MCF 10A (cell line): ENCODE data around the gene WWP2. TPM values are rescaled to one million over a fixed set of nuclear protein-coding genes. Genes with fewer than 3 reads are reported as not detected.
"Not testable (repeated sequence)": the region's sequence is repeated elsewhere in the genome, so short reads cannot be mapped to it uniquely, and the experiment has no call there.

Source experiments
- BruUV-seq: library from RNA; stranded (reverse); fragments of 400-500 nt; replicated peaks from 2 replicates; lab custom pipeline; 2021; lab: Mats Ljungman, UMichigan
- CTCF ChIA-PET: fragments of 300-600 bp; sonication (Branson Sonifier 250); formaldehyde crosslinking; extraction: SDS; loops from one replicate; lab custom pipeline; 2021; ENCODE audit warnings: antibody characterized with exemption, inconsistent platforms; lab: Yijun Ruan, JAX
- POLR2A ChIA-PET: fragments of 300-600, 350-650 bp; sonication (Branson Sonifier 250); formaldehyde crosslinking; extraction: SDS; loops from one replicate; lab custom pipeline; 2020; ENCODE audit warnings: antibody characterized with exemption, inconsistent platforms; lab: Yijun Ruan, JAX
- DNase-seq: peaks from one replicate; pipeline ENCODE4 v3.0.0-alpha.2; 2018; ENCODE audit not compliant: unreplicated experiment
- H3K27ac Mint-ChIP-seq: one replicate; pipeline ENCODE4 v1.8.0; 2022; ENCODE audit warnings: mild to moderate bottlenecking, low read depth, mixed read lengths; ENCODE audit not compliant: unreplicated experiment
- H3K27me3 Mint-ChIP-seq: one replicate; pipeline ENCODE4 v1.8.0; 2022; ENCODE audit warnings: mixed read lengths; ENCODE audit not compliant: insufficient read depth, unreplicated experiment
- H3K36me3 Mint-ChIP-seq: one replicate; pipeline ENCODE4 v1.8.0; 2022; ENCODE audit warnings: mild to moderate bottlenecking, moderate library complexity, mixed read lengths; ENCODE audit not compliant: insufficient read depth, unreplicated experiment
- H3K4me1 Mint-ChIP-seq: one replicate; pipeline ENCODE4 v1.8.0; 2022; ENCODE audit warnings: mixed read lengths; ENCODE audit not compliant: insufficient read depth, unreplicated experiment
- H3K4me3 Mint-ChIP-seq: one replicate; pipeline ENCODE4 v1.8.0; 2022; ENCODE audit warnings: mild to moderate bottlenecking, moderate library complexity, mixed read lengths; ENCODE audit not compliant: unreplicated experiment
- H3K9me3 Mint-ChIP-seq: one replicate; pipeline ENCODE4 v1.8.0; 2022; ENCODE audit warnings: mixed read lengths; ENCODE audit not compliant: unreplicated experiment
- intact Hi-C: fragments of 100-400 bp; cut with micrococcal nuclease; formaldehyde crosslinking; loops from 2 replicates; pipeline ENCODE4 v1.14.1; 2022
- total RNA-seq: library from RNA; stranded (reverse); gene quantifications from 2 replicates; pipeline ENCODE4 v1.2.3, GENCODE V29; 2022
- TF ChIP-seq, protein P1 (sequence below): fragments of 200-600 bp; IDR thresholded peaks from one replicate; pipeline ENCODE4 v1.8.0; 2022; ENCODE audit warnings: antibody characterized with exemption, mild to moderate bottlenecking; ENCODE audit not compliant: unreplicated experiment

The WWP2 gene
- total RNA-seq, 1 experiment from 2014 or later: 30.4 TPM

DNA sequence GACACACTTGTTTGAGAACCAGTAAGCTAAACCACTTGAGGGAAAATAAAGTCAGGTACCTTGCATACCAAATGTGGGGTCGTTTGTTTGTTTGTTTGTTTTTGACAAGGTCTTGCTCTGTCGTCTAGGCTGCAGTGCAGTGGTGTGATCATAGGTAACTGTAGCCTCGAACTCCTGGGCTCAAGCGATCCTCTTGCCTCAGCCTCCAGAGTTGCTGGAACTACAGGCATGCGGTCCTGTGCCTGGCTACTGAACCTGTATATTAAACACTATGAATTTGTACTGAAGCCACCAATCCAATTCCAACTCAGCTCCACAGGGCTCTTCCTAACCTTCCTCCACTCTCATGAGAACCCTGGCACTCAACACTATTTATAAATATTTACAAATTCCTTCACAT lies 51.9 kb downstream of the WWP2 start:
- Mint-ChIP-seq H3K4me3 (no peak overlapping the region), H3K36me3 (peaks cover 37% of the 10 kb centered on the region), H3K27me3 (no peaks in the 10 kb centered on the region), H3K9me3 (no peaks in the 10 kb centered on the region), H3K4me1 (no peaks in the 10 kb centered on the region), H3K27ac (no peak overlapping the region)
- DNase-seq: no peak
- intact Hi-C loops: no loop called here
- TF ChIP-seq, protein P1, sequence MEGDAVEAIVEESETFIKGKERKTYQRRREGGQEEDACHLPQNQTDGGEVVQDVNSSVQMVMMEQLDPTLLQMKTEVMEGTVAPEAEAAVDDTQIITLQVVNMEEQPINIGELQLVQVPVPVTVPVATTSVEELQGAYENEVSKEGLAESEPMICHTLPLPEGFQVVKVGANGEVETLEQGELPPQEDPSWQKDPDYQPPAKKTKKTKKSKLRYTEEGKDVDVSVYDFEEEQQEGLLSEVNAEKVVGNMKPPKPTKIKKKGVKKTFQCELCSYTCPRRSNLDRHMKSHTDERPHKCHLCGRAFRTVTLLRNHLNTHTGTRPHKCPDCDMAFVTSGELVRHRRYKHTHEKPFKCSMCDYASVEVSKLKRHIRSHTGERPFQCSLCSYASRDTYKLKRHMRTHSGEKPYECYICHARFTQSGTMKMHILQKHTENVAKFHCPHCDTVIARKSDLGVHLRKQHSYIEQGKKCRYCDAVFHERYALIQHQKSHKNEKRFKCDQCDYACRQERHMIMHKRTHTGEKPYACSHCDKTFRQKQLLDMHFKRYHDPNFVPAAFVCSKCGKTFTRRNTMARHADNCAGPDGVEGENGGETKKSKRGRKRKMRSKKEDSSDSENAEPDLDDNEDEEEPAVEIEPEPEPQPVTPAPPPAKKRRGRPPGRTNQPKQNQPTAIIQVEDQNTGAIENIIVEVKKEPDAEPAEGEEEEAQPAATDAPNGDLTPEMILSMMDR: no peak
- ChIA-PET CTCF (interaction anchor here (1.2 to 2.3 kb wide), 3 partner anchors 17 to 117 kb away, joined by 4 to 14 read pairs (median 6); no protein-coding TSS in a partner anchor), POLR2A (no interaction called here)
- BruUV-seq: no TSS peak

DNA sequence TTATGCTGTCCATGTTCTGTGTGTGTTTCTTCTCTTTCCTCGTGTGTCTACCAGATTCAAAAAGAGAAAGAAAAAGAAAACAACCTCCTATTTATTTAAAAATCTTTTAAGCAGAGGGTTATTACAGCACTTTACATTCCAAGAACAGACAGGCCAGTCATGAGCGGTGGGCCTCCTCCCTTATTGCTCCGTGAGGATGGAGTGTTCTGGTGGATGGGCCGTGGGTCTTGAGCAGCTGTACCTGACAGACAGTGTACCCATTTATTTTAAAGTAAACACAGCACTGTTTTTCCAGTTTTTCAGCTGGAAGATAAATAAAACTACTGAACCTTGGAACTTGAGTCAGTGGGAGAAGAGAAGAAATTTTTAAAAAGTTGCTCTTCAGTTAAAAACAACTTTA lies 52.4 kb downstream of the WWP2 start:
- H3K36me3 Mint-ChIP-seq: peaks cover 37% of the 10 kb centered on the region
- intact Hi-C loops: no loop called here
- TF ChIP-seq, protein P1: no peak
- CTCF ChIA-PET: interaction anchor here (0.6 to 2.3 kb wide), 5 partner anchors 14 to 116 kb away, joined by 4 to 14 read pairs (median 5); no protein-coding TSS in a partner anchor
- H3K9me3 Mint-ChIP-seq: no peaks in the 10 kb centered on the region
- no peak overlapping the region for H3K27ac Mint-ChIP-seq
- no peak overlapping the region for H3K4me3 Mint-ChIP-seq
- no TSS peak for BruUV-seq
- DNase-seq: no peak
- no peaks in the 10 kb centered on the region for H3K27me3 Mint-ChIP-seq
- POLR2A ChIA-PET: no interaction called here
- H3K4me1 Mint-ChIP-seq: no peaks in the 10 kb centered on the region

DNA sequence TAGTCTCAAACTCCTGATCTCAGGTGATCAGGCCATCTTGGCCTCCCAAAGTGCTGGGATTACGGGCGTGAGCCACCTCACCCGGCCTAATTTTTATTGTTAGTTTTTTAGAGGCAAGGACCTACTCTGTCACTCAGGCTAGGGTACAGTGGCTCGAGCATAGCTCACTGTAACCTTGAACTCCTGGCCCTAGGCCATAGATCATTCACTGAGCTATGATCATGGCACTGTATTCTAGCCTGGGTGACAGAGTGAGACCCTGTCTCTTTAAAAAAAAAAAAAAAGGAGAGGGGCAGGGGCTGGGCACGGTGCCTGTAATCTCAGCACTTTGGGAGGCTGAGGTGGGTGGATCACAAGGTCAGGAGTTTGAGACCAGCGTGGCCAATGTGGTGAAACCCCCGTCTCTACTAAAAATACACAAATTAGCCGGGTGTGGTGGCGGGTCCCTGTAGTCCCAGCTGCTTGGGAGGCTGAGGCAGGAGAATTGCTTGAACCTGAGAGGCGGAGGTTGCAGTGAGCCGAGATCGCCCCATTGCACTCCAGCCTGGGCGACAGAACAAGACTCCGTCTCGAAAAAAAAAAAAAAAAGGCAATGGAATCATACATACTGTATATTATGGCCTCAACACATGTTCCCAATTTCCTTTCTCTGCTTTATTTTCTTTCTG lies 53.2 kb downstream of the WWP2 start:
- H3K9me3 Mint-ChIP-seq, BruUV-seq, H3K4me1 Mint-ChIP-seq, H3K4me3 Mint-ChIP-seq, DNase-seq, H3K27ac Mint-ChIP-seq, H3K27me3 Mint-ChIP-seq, intact Hi-C loops: not testable (repeated sequence)
- peaks cover 37% of the 10 kb centered on the region for H3K36me3 Mint-ChIP-seq
- ChIA-PET POLR2A (interaction anchor here (0.6 kb wide), 2 partner anchors 11 to 37 kb away, joined by 4 to 5 read pairs; no protein-coding TSS in a partner anchor), CTCF (interaction anchor here (0.5 to 1.8 kb wide), 6 partner anchors 13 to 115 kb away, joined by 3 to 6 read pairs (median 4); no protein-coding TSS in a partner anchor)

DNA sequence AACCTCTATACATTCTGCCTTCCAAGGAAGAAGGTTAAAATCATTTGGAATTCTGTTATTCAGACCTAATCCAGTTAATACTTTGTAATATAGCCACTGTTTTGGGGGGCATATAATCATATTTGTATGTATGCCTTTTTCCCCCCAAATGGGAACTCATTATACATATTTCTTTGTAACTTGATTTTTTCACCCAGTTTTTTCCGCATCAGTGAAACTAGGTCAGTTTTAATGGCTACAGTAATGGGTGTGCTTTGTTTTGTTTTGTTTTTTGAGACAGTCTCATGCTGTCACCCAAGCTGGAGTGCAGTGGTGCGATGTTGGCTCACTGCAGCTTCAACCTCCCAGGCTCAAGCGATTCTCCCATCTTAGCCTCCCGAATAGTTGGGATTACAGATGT lies 54.9 kb downstream of the WWP2 start:
- POLR2A ChIA-PET: no interaction called here
- BruUV-seq: no TSS peak
- DNase-seq: no peak
- CTCF ChIA-PET: interaction anchor here (1.0 to 1.7 kb wide), 3 partner anchors 19 to 113 kb away, joined by 5 to 6 read pairs (median 5); no protein-coding TSS in a partner anchor
- H3K9me3 Mint-ChIP-seq: no peaks in the 10 kb centered on the region
- H3K27ac Mint-ChIP-seq: no peak overlapping the region
- peaks cover 37% of the 10 kb centered on the region for H3K36me3 Mint-ChIP-seq
- H3K27me3 Mint-ChIP-seq: no peaks in the 10 kb centered on the region
- TF ChIP-seq, protein P1: no peak
- intact Hi-C loops: no loop called here
- no peak overlapping the region for H3K4me3 Mint-ChIP-seq
- no peaks in the 10 kb centered on the region for H3K4me1 Mint-ChIP-seq
